Left forelimb (tissue), 1 donor: ENCODE measurements around the gene IL23R.
"Not testable (repeated sequence)": the region's sequence is repeated elsewhere in the genome, so short reads cannot be mapped to it uniquely, and the experiment has no call there.

Experiments
- DNase-seq: peaks from one replicate; pipeline ENCODE4 v3.0.0-alpha.2; 2018; ENCODE audit warnings: low spot score

IL23R gene, protein sequence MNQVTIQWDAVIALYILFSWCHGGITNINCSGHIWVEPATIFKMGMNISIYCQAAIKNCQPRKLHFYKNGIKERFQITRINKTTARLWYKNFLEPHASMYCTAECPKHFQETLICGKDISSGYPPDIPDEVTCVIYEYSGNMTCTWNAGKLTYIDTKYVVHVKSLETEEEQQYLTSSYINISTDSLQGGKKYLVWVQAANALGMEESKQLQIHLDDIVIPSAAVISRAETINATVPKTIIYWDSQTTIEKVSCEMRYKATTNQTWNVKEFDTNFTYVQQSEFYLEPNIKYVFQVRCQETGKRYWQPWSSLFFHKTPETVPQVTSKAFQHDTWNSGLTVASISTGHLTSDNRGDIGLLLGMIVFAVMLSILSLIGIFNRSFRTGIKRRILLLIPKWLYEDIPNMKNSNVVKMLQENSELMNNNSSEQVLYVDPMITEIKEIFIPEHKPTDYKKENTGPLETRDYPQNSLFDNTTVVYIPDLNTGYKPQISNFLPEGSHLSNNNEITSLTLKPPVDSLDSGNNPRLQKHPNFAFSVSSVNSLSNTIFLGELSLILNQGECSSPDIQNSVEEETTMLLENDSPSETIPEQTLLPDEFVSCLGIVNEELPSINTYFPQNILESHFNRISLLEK

DNA sequence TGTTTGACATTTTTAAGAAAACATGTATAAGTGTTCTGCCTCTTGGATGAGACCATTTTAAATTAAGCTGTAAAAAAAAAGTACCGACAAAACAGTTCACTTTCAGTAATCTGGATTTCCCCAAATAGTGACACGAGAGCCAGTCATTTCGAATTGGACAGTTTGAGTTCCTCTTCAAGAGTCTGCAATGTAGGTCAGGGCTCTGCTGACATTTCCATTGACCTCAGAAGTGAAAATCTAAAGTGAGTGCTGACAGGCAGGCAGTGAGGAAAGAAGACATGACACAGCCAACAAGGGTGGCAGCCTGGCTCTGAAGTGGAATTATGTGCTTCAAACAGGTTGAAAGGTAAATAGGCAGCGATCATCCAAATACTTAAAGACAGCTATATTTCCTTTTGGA lies at the start of gene IL23R:
TSS of gene IL23R (plus strand) at position 259 of the 400 bp plus-strand sequence. CDS start 1,667 bp downstream, outside the sequence.
- no peak for DNase-seq

DNA sequence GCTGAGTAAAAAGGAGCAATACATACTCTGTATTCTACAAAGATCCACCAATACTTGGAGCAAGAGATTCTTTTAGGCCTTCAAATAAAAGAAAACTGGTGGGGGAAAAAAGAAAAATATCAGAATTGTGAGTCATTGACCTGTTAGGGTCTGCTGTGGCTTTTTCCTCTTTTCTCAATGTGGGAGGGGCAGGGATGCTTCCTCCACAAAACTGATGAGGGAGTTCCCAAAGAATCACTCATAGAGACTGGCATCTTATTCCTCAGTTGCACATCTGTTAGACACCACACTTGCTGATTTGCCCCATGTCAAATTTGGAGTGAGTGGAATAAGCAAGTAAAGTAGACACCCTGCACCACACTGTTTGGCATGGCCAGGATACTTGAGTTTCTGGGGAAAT lies 48.1 kb upstream of the IL23R start:
- no peak for DNase-seq

DNA sequence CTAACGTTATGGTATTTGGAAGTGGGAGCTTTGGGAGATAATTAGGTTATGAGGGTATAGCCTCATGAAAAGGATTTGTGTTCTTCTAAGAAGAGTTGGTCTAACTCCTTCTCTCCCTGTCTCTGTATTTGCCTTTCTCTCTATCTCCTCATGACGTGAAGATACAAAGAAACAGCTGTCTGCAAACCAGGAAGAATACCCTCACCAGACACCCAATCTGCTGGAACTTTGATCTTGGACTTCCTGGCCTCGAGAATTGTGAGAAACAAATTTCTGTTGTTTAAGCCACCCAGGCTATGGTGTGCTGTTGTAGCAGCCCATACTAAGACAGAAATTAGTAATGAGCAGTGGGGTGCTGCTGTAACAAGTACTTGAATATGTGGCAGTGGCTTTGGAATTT lies 47.6 kb upstream of the IL23R start:
- DNase-seq: no peak

DNA sequence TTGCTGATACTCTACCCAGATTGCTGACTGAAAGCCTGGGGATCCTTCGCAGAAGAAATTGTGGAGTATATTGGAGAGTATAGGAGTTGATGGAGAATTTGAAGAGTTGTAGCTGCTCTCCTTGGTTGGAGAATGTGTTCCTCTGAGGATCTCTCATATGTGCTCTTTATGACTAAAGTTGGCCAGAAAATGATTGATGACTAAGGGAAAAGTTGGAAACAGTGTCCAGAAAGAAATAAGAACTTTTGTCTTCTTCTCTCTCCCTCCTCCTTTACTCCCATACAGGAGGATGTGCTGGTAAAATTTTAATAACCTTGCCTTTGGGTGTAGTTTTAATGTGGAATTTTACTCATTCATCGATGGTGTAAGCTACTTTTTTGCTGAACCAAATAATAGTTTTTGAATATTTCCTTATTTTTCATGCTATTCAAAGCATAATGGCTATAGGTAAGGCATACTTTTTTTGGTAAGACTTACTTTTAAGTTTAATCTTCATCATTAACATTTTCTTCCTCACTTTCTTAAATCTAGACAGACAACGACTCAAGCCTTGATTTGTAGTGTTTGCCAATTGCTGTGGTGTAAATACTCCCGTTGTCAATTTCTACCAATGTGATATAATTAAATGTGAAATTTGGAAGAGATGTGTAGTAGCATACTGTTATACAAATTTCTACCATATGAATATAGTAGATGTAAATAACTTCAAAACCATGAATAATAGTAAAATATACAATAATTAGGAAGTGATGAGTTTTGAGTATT lies 45.2 kb upstream of the IL23R start:
- no peak for DNase-seq

DNA sequence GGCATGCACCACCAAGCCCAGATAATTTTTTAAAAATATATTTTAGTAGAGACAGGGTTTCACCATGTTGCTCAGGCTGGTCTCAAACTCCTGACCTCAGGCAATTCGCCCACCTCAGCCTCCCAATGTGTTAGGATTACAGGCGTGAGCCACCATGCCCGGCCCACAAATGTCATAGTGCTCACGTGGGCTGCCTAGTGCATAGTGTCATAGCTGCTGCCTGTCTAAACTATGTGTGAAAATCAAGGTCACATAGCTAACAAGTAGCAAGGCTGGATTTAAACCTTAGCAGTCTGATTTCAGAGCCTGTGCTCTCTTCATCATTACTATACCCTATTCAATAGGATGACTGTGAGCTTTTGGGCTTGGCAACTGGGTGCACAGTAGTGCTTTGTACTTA lies 41.8 kb upstream of the IL23R start:
- no peak for DNase-seq

DNA sequence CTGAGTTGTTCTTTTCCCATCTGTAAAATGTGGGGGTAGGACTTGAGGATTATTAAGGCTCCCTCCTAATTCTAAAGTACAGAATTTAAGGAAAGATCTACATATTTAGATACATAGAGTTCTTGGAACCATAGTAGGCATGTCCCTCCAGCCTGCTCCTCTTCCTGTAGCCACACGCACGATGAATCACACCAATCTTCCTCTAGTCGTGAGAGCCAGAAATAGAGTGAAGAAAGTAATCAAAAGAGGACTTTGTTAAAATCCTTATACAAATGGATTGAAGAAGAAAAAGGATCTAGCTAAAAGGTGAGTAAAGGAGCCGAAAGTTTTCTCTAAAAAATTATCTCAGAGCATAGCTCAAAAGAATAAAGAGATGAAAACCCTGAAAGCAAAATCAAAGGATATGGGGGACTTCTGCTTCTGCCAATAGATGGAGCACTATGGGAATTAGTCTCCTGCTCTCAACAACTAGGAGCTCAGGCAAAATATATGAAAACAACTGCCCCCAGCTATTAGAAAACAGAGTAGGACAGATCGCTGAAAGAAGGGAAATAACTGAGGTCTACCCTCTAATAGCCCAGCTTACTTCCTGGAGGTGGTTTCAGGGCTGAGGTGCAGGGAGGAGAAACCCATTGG lies 40.0 kb upstream of the IL23R start:
- DNase-seq: no peak

DNA sequence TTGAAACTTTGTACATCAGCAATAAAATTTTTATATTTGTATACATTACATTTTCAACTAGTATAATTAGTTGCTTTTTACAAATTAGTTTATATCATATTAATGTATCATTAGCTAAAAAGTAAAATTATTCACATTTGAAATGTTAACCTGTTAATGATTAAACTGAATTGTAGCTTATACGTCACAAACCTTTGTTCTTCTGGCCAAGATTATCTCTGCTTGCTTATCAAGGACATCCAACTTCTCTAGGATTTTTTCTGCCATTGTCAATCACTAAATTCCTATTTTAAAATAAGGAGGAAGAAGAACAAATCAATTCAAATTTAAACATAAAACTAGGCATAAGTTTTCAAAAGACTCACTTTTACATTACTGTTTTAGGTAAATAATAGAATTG lies 39.3 kb upstream of the IL23R start:
- DNase-seq: no peak

DNA sequence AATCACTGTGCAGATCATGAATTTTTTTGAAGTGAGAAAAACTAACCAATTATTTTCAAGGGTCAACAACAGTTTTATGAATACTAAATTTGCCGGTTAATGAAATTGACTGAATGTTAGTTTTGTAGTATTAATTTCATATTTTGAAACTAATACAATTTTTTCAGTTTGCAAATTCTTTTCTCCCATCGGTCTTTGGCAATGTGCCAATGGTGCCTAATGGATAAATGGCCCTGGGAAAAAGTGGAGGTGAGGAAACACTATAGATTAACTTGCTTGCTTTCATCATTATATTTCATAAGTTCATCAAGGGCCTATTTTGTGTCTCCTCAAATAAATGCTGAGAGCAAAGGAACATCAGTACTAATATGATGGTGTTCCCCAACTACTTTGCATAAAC lies 35.6 kb upstream of the IL23R start:
- no peak for DNase-seq

DNA sequence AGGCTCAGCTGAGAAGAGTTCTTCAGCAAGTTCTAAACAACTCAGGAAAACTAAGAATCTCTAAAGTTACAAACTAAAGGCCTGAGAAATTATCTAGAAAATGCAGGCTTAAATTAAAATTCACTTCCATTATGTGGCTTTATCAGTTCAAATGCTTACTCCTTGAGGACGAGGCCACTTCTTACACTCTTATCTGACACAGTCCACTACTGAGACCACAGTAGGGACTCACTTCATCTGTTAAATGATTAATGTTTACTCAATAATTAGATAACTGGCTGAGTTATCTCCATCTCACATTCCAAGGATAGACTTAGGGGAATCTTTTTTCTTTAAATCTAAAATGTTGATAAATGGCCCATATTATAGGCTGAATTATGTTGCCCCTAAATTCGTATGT lies 33.1 kb upstream of the IL23R start:
- no peak for DNase-seq

DNA sequence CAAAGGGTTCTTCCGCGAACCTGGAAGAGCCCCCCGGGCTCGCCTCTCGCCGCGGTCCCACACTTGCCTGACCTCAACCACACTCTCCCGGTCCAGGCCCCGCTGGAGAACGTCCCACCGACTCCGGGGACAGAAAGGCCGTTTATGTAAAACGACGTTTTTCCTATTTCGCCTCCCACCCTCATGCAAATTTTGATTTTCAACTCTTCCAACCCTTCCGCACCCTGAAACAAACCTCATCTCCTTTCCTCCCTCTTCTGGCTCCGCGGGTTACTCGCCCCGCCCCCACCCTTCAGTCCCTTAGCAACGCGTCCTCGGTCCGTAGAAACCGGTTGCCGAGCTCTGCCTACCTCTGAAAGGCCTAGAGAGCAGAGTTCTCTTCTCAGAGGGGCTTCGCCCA lies 31.6 kb upstream of the IL23R start, which contains the start of gene C1orf141:
TSS of gene C1orf141 (minus strand) at position 276 of the 400 bp plus-strand sequence. CDS start 7,730 bp downstream, outside the sequence.
- DNase-seq: no peak

DNA sequence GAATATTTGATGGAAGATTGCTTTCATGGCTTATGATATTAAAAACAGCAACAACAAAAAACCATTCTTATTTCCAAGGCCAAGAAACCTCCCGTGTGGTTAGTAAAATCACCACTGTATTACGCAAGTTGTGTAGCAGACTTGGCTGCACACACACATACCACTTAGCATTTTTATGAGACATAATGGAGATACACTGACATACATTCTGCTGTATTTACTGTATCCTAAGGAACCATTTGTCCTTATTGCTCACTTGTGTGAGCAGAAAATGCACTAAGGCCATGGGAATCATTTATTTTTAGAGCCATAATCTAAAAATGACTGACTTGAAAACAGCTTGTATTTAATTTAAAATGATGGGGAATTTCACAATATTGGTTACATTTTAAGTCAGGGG lies 30.9 kb upstream of the IL23R start:
- DNase-seq: no peak

DNA sequence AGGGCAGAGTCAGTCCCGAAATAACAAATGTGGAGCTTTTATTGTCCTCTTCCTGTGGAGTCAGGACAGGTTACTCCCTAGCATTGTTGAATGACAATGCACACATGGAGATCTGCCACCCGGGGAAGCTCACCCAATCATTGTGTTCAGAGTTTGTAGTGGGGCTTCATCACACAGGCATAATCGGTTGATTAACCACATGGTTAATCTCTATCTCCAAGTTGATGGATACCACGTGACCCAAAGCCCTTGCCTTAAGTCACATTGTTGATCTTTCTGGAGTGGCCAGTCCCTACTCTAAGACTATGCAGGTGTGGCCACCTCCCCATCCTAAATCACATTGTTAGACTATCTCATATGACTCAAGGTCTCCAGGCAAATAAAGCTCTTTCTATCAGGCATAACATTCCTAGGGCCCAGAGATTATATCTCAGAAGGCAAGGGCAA lies 28.9 kb upstream of the IL23R start:
- DNase-seq: no peak

DNA sequence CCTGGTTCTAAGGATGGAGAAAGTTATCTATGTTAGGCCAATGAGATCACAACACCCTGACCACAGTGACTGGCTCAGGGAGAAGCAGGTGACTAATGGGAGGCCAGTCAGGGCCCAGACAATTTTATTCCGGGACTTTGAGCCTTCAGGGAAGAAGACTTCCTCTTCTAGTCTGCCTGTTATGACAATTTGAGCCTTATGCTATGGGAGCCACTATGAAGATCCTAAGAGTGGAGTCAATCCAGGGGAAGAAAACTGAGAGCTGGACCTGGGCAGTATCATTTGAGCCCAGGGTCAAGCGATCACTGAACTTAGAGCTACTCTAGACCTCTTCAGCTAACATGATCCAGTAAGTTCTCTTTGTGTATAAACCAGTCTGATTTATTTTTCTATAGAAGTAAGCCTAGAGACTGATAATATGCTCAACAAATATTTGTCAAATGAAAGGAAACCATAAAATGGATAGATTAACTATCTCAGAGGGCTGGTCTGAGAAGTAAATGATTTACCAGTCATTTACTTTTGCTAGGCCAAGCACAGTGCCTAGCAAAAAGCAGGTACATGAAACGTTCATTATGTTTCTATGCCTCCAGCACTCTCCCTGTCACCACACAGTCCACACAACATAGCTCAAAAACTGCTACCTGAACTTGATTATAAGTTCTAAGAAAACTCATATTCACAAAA lies 27.3 kb upstream of the IL23R start:
- DNase-seq: no peak

DNA sequence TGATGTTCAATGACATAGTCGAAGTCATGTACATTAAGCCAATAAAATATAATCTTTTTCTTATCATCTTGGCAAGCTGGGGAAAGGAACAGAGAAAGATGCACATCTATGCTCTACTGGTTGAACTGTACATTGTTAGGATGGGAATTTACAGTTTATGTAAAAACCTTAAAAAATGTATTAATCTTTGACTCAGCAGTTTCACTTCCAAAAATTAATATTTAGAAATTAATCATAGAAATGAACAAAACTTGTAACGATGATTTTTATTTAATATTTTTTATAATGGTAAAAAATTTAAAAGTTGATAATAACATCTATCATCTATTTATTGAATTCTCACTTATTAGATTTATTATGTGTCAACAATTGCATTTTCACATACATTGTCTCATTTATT lies 25.8 kb upstream of the IL23R start:
- no peak for DNase-seq

DNA sequence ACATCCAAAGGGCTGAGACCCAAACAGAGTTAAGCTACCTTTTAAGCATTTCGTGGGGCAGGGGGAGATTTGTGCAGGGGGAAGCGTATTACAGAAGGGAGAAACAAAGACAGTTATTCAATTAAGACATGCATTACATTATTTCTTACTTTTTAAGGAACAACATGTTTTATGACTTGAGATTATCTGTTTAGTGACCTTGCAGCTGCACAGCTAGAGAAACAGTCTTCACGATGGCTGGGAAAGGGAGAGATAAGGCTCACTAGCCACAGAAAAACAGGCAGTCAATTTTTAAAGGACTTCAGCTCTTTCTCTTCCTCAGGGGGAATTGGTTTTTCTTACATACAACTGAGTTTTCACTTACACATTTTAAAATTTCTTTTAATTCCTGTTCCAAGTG lies 24.4 kb upstream of the IL23R start:
- not testable (repeated sequence) for DNase-seq

DNA sequence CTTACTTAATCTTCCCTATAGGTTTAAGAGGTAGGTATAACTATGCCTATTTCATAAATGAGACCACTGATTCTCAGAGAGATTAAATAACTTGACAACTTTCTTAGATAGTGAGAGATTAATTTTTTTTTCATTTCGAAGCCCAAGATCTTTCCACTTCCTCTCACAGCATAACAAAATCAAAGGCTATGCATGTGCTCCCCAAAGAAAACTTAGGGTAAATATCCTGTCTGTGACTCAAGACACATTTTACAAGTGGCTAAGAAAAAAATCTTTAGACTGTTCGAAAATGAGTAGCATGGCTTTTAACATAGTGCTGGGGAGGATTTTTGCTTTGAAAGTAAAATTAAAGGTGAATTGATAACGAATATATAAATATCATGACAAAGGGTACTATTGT lies 23.3 kb upstream of the IL23R start:
- no peak for DNase-seq

DNA sequence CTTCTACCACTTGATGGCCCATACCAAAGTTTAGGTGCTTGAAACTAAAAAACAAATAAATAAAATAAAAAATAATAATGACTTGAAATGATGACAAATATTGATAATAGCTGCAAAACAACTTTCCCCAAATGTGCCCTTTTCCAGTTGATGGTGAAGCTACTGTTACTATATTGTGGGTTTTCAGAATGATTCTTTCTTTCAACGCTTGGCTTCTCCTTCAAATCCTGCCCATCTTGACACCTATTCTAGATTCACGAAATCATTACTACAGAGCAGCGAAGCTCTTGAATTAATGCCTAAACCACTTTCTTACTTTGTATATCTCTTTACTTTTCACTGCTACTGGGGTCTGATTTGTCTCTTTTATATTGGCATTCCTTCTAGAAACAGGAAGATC lies 22.3 kb upstream of the IL23R start:
- DNase-seq: no peak

DNA sequence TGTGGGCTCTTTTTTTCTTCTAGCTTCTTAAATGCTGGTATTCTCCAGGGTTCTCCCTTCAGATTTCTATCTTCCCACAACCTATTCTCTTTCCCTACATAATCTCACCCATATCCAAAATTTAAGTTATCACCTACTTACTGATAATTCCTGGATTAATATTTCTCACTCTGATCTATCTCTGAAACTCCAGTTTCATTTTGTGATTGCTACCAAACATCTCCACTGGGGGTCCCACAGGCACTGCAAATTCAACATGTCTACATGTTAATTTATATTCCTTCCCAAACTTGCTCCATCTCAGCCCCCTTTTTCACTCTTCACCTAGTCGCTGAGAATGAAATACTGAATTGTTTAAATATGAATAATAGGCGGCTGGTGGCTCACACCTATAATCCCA lies 21.6 kb upstream of the IL23R start:
- DNase-seq: no peak

DNA sequence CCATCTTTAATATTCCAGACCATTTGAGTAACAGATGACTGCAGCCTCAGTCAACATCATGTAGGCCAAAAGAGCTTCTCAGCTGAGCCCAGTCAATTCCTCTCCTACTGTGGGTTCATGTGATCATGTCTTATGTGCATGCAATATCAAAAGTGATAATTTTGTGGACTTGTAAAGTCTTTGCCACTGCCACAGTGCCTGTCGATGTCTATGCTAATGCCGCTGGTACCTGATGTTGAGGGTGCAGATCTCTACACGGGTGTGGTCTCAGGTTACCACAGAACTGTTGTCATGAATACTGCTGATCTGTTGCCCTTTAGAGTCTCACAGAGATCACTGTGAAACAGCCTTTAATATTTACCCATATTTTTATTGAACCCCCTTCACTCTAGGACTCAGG lies 20.2 kb upstream of the IL23R start:
- no peak for DNase-seq

DNA sequence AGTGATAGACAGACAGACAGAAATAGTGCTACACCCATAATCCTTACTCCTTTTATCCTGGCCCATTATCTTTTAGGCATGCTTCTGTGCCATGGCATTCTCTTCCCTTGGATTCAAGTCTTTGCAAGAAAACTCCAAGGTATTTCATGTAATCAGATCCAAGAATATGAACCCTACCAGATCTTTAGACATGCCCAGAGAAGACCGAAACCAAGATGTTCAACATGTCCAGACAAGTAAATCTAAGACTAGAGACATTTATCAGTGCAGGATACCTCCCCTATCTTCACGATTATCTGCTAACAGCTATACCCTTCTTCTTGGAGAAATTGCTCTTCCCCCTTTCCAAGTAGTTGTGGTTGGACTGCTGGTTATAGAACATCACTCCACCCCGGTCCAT lies 19.7 kb upstream of the IL23R start:
- no peak for DNase-seq

DNA sequence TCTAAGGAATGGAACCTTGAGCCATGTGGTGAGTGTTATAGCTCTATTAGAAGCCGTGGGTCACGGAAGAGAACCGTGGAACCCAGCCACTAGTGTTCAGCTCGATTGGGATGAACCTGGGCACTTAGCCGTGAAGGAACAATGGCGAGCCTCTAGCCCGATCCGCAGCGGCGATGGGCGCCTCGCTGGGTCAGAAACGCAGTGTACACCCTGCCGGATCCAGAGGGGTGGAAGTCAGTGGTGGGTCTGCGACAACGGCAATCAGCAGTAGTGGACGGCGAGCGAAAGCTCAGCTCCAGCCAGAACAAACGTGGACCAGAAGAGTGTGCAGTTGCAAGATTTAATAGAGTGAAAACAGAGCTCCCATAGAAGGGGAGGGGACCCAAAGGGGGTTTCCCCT lies 18.3 kb upstream of the IL23R start:
- DNase-seq: not testable (repeated sequence)
